Activated CD4-positive, alpha-beta T cell treated with anti-CD3 and anti-CD28 coated beads for 24 hours (primary cell): ENCODE measurements around the gene DNAJC25.
A peak's percentile ranks its signal among the peaks of the same experiment; 100 is the strongest.

Experiments used
- DNase-seq, 2 donors: peaks; one replicate each; pipeline ENCODE4 v3.0.0-alpha.2; 2020; ENCODE audit warnings: low read depth in 2 of 2

The DNAJC25 gene

GRCh38 chr9:111627260-111627963, 3.7 kb upstream of the DNAJC25 start:
- no peak for DNase-seq

- DNase-seq = no peak
These were observed 2.7 kb upstream of the DNAJC25 start for GRCh38 chr9:111628411-111628810.

GRCh38 chr9:111630182-111630963, 761 bp upstream of the DNAJC25 start:
- DNase-seq = no peak

GRCh38 chr9:111630964-111631213, 245 bp upstream of the DNAJC25 start:
- DNase-seq = no peak

GRCh38 chr9:111632060-111632459, 926 bp downstream of the DNAJC25 start:
- DNase-seq = no peak

GRCh38 chr9:111632695-111633388, 1.7 kb downstream of the DNAJC25 start:
- DNase-seq = no peak

GRCh38 chr9:111633389-111633736, 2.2 kb downstream of the DNAJC25 start:
- no peak for DNase-seq

- no peak for DNase-seq
These were observed 3.7 kb downstream of the DNAJC25 start for GRCh38 chr9:111634860-111635259.

- DNase-seq = no peak
These were observed 6.4 kb downstream of the DNAJC25 start for GRCh38 chr9:111637421-111637950.

- no peak for DNase-seq
These were observed 13.2 kb downstream of the DNAJC25 start for GRCh38 chr9:111644195-111644772.

- DNase-seq = no peak
These were observed 14.7 kb downstream of the DNAJC25 start for GRCh38 chr9:111645806-111646205.

GRCh38 chr9:111646417-111646816, 15.3 kb downstream of the DNAJC25 start:
- DNase-seq = no peak

- no peak for DNase-seq
These were observed 16.9 kb downstream of the DNAJC25 start for GRCh38 chr9:111648066-111648465.

- no peak for DNase-seq
These were observed 17.9 kb downstream of the DNAJC25 start for GRCh38 chr9:111649016-111649415.

- DNase-seq = no peak
These were observed 25.9 kb downstream of the DNAJC25 start for GRCh38 chr9:111657051-111657450.

GRCh38 chr9:111658943-111659342, 27.8 kb downstream of the DNAJC25 start:
- DNase-seq = no peak

- no peak for DNase-seq
These were observed 28.6 kb downstream of the DNAJC25 start for GRCh38 chr9:111659691-111660090.

- DNase-seq = peak; percentile 41 to 43
These were observed 30.1 kb downstream of the DNAJC25 start, which contains the start of gene GNG10 for GRCh38 chr9:111661150-111661801. Gene GNG10 (plus strand): TSS chr9:111661605. CDS start chr9:111661635, 30 bp downstream.

- peak in 1 of 2 donors; percentile 6 for DNase-seq
These were observed 30.8 kb downstream of the DNAJC25 start for GRCh38 chr9:111661802-111662521.

- DNase-seq = no peak
These were observed 31.6 kb downstream of the DNAJC25 start for GRCh38 chr9:111662576-111663300.
